Motor neuron (in vitro differentiated cells): ENCODE measurements around the gene MR1. TPM values are rescaled to one million over a fixed set of nuclear protein-coding genes. Genes with fewer than 3 reads are reported as not detected.

Experiments
- ATAC-seq, 8 experiments: fragments of 200-7000 bp; cut with Tn5 transposase; replicated peaks in 6 of 8; 2 replicates each; pipeline ENCODE4 v1.8.0; 2021; ENCODE audit warnings: mild to moderate bottlenecking in 8 of 8, moderate library complexity in 8 of 8
- H3K27ac ChIP-seq, 2 donors: fragments of 250-450 bp; sonication (Bioruptor Pico); 2 replicates each; pipeline ENCODE4 v1.9.0; 2021; ENCODE audit warnings: antibody characterized with exemption in 2 of 2, mild to moderate bottlenecking in 2 of 2, moderate library complexity in 1 of 2
- H3K4me1 ChIP-seq, 2 donors: fragments of 250-450 bp; sonication (Bioruptor Pico); replicated peaks in 1 of 2; 2 replicates each; pipeline ENCODE4 v1.6.1; 2021; ENCODE audit warnings: antibody characterized with exemption in 2 of 2, mild to moderate bottlenecking in 2 of 2, moderate library complexity in 1 of 2
- H3K4me3 ChIP-seq, 5 donors: fragments of 250-450 bp; sonication (Bioruptor Pico); 2 replicates each; pipeline ENCODE4 v1.9.0; 2021; ENCODE audit warnings: antibody characterized with exemption in 5 of 5, mild to moderate bottlenecking in 5 of 5, moderate library complexity in 4 of 5
- WGBS, 10 experiments: fragments of 450-650 bp; shearing (Covaris generic); methylation state at CpG; one replicate each; pipeline ENCODE4 v1.0.0; 2022; 5-methylcytosine and 5-hydroxymethylcytosine counted together
- in situ Hi-C, 9 experiments: fragments of 400-800 bp; cut with MboI; loops; one replicate each; pipeline ENCODE4 v1.15.0; 2021; ENCODE audit warnings: low sequenced_read_pairs in 9 of 9, low pct_unique_long_range_greater_than_20kb in 2 of 9; ENCODE audit not compliant: unreplicated experiment in 9 of 9
- total RNA-seq, 8 experiments: library from RNA; unstranded; fragments of 300-600 nt; gene quantifications; 2 replicates each; pipeline versions ENCODE4 v1.2.3 to v1.2.4, GENCODE V29; 2022

MR1 gene
- total RNA-seq, 8 experiments from 2014 or later = 0.05 to 41.8 (median 2.3) TPM

- H3K4me1 ChIP-seq = peaks cover 2 to 3% of the 10 kb centered on the region in 2 donors
- WGBS, 10 experiments = 0 to 90% (median 85%) methylated on average over 1 to 2 of the region's 2 CpGs; no CpG with 5 or more reads in 1 of the 10 experiments
- in situ Hi-C loops = no loop called here
- peak in 1 of 8 experiments; percentile 36 for ATAC-seq
- H3K4me3 ChIP-seq = no peak overlapping the region
- no peak overlapping the region for H3K27ac ChIP-seq
These were observed 27.7 kb downstream of the MR1 start for GRCh38 chr1:181061487-181061886.

- ATAC-seq = peak in 3 of 8 experiments; percentile 67 to 79 (median 78)
- in situ Hi-C loops = no loop called here
- no peak overlapping the region for H3K27ac ChIP-seq
These were observed 28.4 kb downstream of the MR1 start for GRCh38 chr1:181061891-181062835.

GRCh38 chr1:181062836-181063428 lies 29.1 kb downstream of the MR1 start:
- Histone ChIP-seq H3K4me1 (peaks cover 2 to 3% of the 10 kb centered on the region in 2 donors), H3K4me3 (no peak overlapping the region), H3K27ac (no peak overlapping the region)
- WGBS, 10 experiments = 18 to 97% (median 68%) methylated on average over 2 to 6 of the region's 6 CpGs
- in situ Hi-C loops = no loop called here
- ATAC-seq = peak in 3 of 8 experiments; percentile 71 to 90 (median 78)

More at GRCh38 chr1:181061891-181062835, 28.4 kb downstream of the MR1 start:
- Histone ChIP-seq H3K4me1 (peaks cover 2 to 3% of the 10 kb centered on the region in 2 donors), H3K4me3 (no peak overlapping the region)
- WGBS, 10 experiments = 23 to 94% (median 83%) methylated on average over 3 to 11 of the region's 15 CpGs; no CpG with 5 or more reads in 3 of the 10 experiments

- ATAC-seq = peak in 5 of 8 experiments; percentile 98 to 99 (median 99)
- no peak overlapping the region for H3K27ac ChIP-seq
- 28 to 100% (median 63%) methylated on average over 3 to 6 of the region's 6 CpGs; no CpG with 5 or more reads in 1 of the 10 experiments for WGBS, 10 experiments
- no peak overlapping the region for H3K4me3 ChIP-seq
- peaks cover 2 to 3% of the 10 kb centered on the region in 2 donors for H3K4me1 ChIP-seq
- in situ Hi-C loops = no loop called here
These were observed 30.3 kb downstream of the MR1 start for GRCh38 chr1:181064011-181064623.

- Histone ChIP-seq H3K4me3 (no peak overlapping the region), H3K4me1 (peaks cover 2 to 3% of the 10 kb centered on the region in 2 donors), H3K27ac (no peak overlapping the region)
- 60 to 100% (median 68%) methylated on average over 1 of the region's 1 CpG; no CpG with 5 or more reads in 2 of the 10 experiments for WGBS, 10 experiments
- in situ Hi-C loops = no loop called here
- ATAC-seq = no peak
These were observed 30.9 kb downstream of the MR1 start for GRCh38 chr1:181064702-181065101.

GRCh38 chr1:181073638-181074037 lies 39.9 kb downstream of the MR1 start:
- peak in 3 of 8 experiments; percentile 16 to 46 (median 18) for ATAC-seq
- no peak overlapping the region for H3K4me3 ChIP-seq
- no peak overlapping the region for H3K27ac ChIP-seq
- 9 to 100% (median 88%) methylated on average over 1 to 10 of the region's 10 CpGs for WGBS, 10 experiments
- H3K4me1 ChIP-seq = peaks cover 14 to 20% of the 10 kb centered on the region in 2 donors
- in situ Hi-C loops = no loop called here

- Histone ChIP-seq H3K4me1 (peaks cover 14 to 20% of the 10 kb centered on the region in 2 donors), H3K4me3 (no peak overlapping the region), H3K27ac (no peak overlapping the region)
- 14 to 100% (median 57%) methylated on average over 2 to 5 of the region's 5 CpGs; no CpG with 5 or more reads in 1 of the 10 experiments for WGBS, 10 experiments
- peak in 1 of 8 experiments; percentile 85 for ATAC-seq
- in situ Hi-C loops = no loop called here
These were observed 42.1 kb downstream of the MR1 start for GRCh38 chr1:181075766-181076350.

- H3K4me1 ChIP-seq = peaks cover 16 to 29% of the 10 kb centered on the region in 2 donors
- H3K4me3 ChIP-seq = no peak overlapping the region
- no peak overlapping the region for H3K27ac ChIP-seq
- in situ Hi-C loops = no loop called here
- 25 to 95% (median 87%) methylated on average over 1 to 3 of the region's 3 CpGs; no CpG with 5 or more reads in 1 of the 10 experiments for WGBS, 10 experiments
- no peak for ATAC-seq
These were observed 43.1 kb downstream of the MR1 start for GRCh38 chr1:181076852-181077251.

GRCh38 chr1:181077576-181078242 lies 43.9 kb downstream of the MR1 start:
- ATAC-seq = no peak
- in situ Hi-C loops = no loop called here
- Histone ChIP-seq H3K4me3 (no peak overlapping the region), H3K27ac (no peak overlapping the region), H3K4me1 (peaks cover 17 to 30% of the 10 kb centered on the region in 2 donors)
- 55 to 100% (median 81%) methylated on average over 2 to 7 of the region's 7 CpGs; no CpG with 5 or more reads in 1 of the 10 experiments for WGBS, 10 experiments

GRCh38 chr1:181079382-181079781 lies 45.6 kb downstream of the MR1 start:
- Histone ChIP-seq H3K4me3 (no peak overlapping the region), H3K27ac (no peak overlapping the region), H3K4me1 (peaks cover 17 to 30% of the 10 kb centered on the region in 2 donors)
- WGBS, 10 experiments = 0 to 100% (median 75%) methylated on average over 1 to 2 of the region's 2 CpGs; no CpG with 5 or more reads in 2 of the 10 experiments
- ATAC-seq = no peak
- in situ Hi-C loops = no loop called here

GRCh38 chr1:181079920-181080319 lies 46.1 kb downstream of the MR1 start:
- Histone ChIP-seq H3K4me3 (no peak overlapping the region), H3K27ac (no peak overlapping the region), H3K4me1 (peaks cover 17 to 30% of the 10 kb centered on the region in 2 donors)
- 30 to 100% (median 82%) methylated on average over 1 to 4 of the region's 4 CpGs for WGBS, 10 experiments
- in situ Hi-C loops = no loop called here
- ATAC-seq = no peak

GRCh38 chr1:181080556-181080955 lies 46.8 kb downstream of the MR1 start:
- no peak overlapping the region for H3K27ac ChIP-seq
- in situ Hi-C loops = no loop called here
- peaks cover 16 to 30% of the 10 kb centered on the region in 2 donors for H3K4me1 ChIP-seq
- no peak for ATAC-seq
- no peak overlapping the region for H3K4me3 ChIP-seq
- 63 to 100% (median 95%) methylated on average over 1 to 4 of the region's 4 CpGs; no CpG with 5 or more reads in 2 of the 10 experiments for WGBS, 10 experiments
